Measurements from ENCODE around the gene TLE3. TPM values are rescaled to one million over a fixed set of nuclear protein-coding genes. Genes with fewer than 3 reads are reported as not detected.

TLE3 gene
- polyA plus RNA-seq (2011; rRNA removed) (4.6 and 6.6 TPM in 2 replicates), polyA plus RNA-seq (2017; fragmentation: RNase III; extraction: RNeasy Plus Mini Kit Qiagen cat#74134 plus additional on column Dnase treatment) (5.3 to 5.7 TPM (median 5.5 TPM) in 3 replicates), polyA minus RNA-seq (2011; rRNA and poly(A)+ RNA removed) (11.0 and 13.6 TPM in 2 replicates)
- 6.7 and 9.5 TPM in 2 replicates for polyA plus RNA-seq (2012; cell fraction: cytosol; rRNA removed)
- polyA plus RNA-seq (2012; cell fraction: nucleus; rRNA removed) = 17.4 and 28.4 TPM in 2 replicates

DNA sequence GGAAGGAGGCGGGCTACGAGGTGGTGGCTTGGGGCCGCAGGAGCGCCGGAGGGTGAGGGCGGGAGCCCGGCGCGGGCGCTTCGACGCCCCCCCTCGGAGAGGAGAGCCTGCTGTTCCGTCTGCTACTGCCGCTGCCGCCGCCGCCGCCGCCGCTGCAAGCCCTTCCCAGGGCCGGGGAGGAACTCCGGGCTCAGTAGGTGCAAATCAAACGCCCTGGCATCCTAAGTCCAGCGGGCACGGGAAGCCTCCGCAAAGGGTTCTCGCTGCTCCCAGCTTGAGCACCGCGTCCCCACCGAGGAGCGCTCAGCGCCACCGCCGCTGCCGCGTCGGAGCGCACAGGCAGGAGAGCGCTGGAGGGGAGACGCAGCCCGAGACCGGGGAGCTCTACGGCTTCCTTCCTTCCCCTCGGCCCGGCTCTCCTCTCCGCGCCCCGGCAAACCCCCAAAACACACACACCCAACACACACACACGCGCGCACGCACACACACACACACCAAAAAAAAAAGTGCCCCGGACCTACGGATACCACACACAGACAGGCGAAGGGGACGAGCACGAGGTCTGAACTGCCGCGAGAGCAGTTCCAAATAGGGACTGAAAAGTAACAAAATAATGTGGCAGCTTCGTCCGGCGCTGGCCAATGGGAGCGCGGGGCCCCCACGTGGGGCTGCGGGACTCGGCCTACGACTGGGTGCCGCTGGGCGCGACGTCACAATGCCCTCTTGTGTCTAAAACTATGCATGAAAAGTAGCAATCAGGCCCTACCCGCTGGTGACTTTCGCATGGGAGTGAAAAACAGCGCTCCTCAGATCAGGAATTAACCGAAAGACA lies at the start of gene TLE3:
Gene TLE3, minus strand, starts transcription at position 597 of the 832 bp plus-strand sequence. CDS start 1,119 bp downstream, outside the sequence.
- peak; percentile 64 to 80 for ATAC-seq
- Histone ChIP-seq H3K4me2 (peak within 1 kb of the TSS; percentile 99), H3K9me3 (no peaks in the 10 kb centered on the region), H3K4me1 (peaks cover 46% of the 10 kb centered on the region), H3K4me3 (peak within 1 kb of the TSS; percentile 72), H3K27ac (peak within 1 kb of the TSS; percentile 87 to 91)
- peak; percentile 98 to 100 for DNase-seq (ENCODE audit: low read depth in 1 of 2, low spot score in 1 of 2)
- WGBS (ENCODE audit: missing lambda C conversion rate) = under 1% methylated on average over 51 of the region's 77 CpGs
- FAIRE-seq = no peak
- POLR2A ChIA-PET = interaction anchor here (1.0 to 2.5 kb wide), 12 partner anchors 8 to 645 kb away, joined by 3 to 12 read pairs (median 4); partner anchors contain the start of gene RPLP1
- CTCF ChIA-PET = interaction anchor here (0.7 to 8.6 kb wide), 42 partner anchors 9 to 649 kb away, joined by 3 to 59 read pairs (median 3); no protein-coding TSS in a partner anchor
- no peak for TF ChIP-seq SREBF2 (IDR thresholded peaks at IDR 0.05)
- TF ChIP-seq SMC3 (IDR thresholded peaks at IDR 0.05) = peak; percentile 67
- TF ChIP-seq PHF8 (IDR thresholded peaks at IDR 0.05; ENCODE audit: borderline replicate concordance, low read depth) = peak; percentile 56
- TF ChIP-seq, protein P1, sequence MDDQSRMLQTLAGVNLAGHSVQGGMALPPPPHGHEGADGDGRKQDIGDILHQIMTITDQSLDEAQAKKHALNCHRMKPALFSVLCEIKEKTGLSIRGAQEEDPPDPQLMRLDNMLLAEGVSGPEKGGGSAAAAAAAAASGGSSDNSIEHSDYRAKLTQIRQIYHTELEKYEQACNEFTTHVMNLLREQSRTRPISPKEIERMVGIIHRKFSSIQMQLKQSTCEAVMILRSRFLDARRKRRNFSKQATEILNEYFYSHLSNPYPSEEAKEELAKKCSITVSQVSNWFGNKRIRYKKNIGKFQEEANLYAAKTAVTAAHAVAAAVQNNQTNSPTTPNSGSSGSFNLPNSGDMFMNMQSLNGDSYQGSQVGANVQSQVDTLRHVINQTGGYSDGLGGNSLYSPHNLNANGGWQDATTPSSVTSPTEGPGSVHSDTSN (IDR thresholded peaks at IDR 0.05) = no peak
- TF ChIP-seq, protein P2, sequence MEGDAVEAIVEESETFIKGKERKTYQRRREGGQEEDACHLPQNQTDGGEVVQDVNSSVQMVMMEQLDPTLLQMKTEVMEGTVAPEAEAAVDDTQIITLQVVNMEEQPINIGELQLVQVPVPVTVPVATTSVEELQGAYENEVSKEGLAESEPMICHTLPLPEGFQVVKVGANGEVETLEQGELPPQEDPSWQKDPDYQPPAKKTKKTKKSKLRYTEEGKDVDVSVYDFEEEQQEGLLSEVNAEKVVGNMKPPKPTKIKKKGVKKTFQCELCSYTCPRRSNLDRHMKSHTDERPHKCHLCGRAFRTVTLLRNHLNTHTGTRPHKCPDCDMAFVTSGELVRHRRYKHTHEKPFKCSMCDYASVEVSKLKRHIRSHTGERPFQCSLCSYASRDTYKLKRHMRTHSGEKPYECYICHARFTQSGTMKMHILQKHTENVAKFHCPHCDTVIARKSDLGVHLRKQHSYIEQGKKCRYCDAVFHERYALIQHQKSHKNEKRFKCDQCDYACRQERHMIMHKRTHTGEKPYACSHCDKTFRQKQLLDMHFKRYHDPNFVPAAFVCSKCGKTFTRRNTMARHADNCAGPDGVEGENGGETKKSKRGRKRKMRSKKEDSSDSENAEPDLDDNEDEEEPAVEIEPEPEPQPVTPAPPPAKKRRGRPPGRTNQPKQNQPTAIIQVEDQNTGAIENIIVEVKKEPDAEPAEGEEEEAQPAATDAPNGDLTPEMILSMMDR (IDR thresholded peaks at IDR 0.05) = peak; percentile 47
- TF ChIP-seq MAFK (IDR thresholded peaks at IDR 0.05; ENCODE audit: partially characterized antibody) = no peak
- no peak for TF ChIP-seq ZC3H11A (IDR thresholded peaks at IDR 0.05)
- TF ChIP-seq ESRRA (IDR thresholded peaks at IDR 0.05; ENCODE audit: borderline replicate concordance, low read length) = no peak
- TF ChIP-seq, protein P3, sequence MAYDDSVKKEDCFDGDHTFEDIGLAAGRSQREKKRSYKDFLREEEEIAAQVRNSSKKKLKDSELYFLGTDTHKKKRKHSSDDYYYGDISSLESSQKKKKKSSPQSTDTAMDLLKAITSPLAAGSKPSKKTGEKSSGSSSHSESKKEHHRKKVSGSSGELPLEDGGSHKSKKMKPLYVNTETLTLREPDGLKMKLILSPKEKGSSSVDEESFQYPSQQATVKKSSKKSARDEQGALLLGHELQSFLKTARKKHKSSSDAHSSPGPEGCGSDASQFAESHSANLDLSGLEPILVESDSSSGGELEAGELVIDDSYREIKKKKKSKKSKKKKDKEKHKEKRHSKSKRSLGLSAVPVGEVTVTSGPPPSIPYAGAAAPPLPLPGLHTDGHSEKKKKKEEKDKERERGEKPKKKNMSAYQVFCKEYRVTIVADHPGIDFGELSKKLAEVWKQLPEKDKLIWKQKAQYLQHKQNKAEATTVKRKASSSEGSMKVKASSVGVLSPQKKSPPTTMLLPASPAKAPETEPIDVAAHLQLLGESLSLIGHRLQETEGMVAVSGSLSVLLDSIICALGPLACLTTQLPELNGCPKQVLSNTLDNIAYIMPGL (CRISPR knock-in tag; IDR thresholded peaks at IDR 0.05; ENCODE audit: borderline replicate concordance) = no peak
- TF ChIP-seq RAD21 (conservative IDR thresholded peaks at IDR 0.05 in 1 of 2, IDR thresholded peaks at IDR 0.05 in 1 of 2) = peak; percentile 61 to 77
- 0 out of 2 replicates have a peak, but pooled peaks have one; percentile 19 for TF ChIP-seq EHF (CRISPR knock-in tag; IDR thresholded peaks at IDR 0.05)
- TF ChIP-seq HOXA7 (CRISPR knock-in tag; IDR thresholded peaks at IDR 0.05) = no peak
- TF ChIP-seq ZFP36 (IDR thresholded peaks at IDR 0.05; ENCODE audit: borderline replicate concordance, partially characterized antibody) = peak; percentile 3
- 0 out of 2 replicates have a peak, but pooled peaks have one; percentile 54 for TF ChIP-seq MAZ (IDR thresholded peaks at IDR 0.05; ENCODE audit: borderline replicate concordance, low read depth, low read length)
- TF ChIP-seq EP300 (IDR thresholded peaks at IDR 0.05) = no peak
- no peak for TF ChIP-seq FOSB (CRISPR knock-in tag; IDR thresholded peaks at IDR 0.05)
- TF ChIP-seq, protein P4, sequence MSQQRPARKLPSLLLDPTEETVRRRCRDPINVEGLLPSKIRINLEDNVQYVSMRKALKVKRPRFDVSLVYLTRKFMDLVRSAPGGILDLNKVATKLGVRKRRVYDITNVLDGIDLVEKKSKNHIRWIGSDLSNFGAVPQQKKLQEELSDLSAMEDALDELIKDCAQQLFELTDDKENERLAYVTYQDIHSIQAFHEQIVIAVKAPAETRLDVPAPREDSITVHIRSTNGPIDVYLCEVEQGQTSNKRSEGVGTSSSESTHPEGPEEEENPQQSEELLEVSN (IDR thresholded peaks at IDR 0.05; ENCODE audit: borderline replicate concordance, low read depth) = peak; percentile 93
- TF ChIP-seq NPAS2 (CRISPR knock-in tag; IDR thresholded peaks at IDR 0.05; ENCODE audit: borderline replicate concordance) = no peak
- TF ChIP-seq HOXB13 (CRISPR knock-in tag; IDR thresholded peaks at IDR 0.05; ENCODE audit: low read depth) = no peak
- 0 out of 2 replicates have a peak, but pooled peaks have one; percentile 63 for TF ChIP-seq HOXB5 (CRISPR knock-in tag; IDR thresholded peaks at IDR 0.05)
- TF ChIP-seq, protein P5, sequence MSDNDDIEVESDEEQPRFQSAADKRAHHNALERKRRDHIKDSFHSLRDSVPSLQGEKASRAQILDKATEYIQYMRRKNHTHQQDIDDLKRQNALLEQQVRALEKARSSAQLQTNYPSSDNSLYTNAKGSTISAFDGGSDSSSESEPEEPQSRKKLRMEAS (IDR thresholded peaks at IDR 0.05) = peak; percentile 99
- TF ChIP-seq ZNF302 (CRISPR knock-in tag; IDR thresholded peaks at IDR 0.05) = no peak
- TF ChIP-seq CBX2 (IDR thresholded peaks at IDR 0.05; ENCODE audit: borderline replicate concordance, low read depth) = no peak
- TF ChIP-seq RFX5 (IDR thresholded peaks at IDR 0.05) = peak; percentile 48; the same call in 1 of the 2 replicates
- TF ChIP-seq POLR2A (IDR thresholded peaks at IDR 0.05; ENCODE audit: low read length) = peak; percentile 83
- no peak for TF ChIP-seq TFCP2L1 (CRISPR knock-in tag; IDR thresholded peaks at IDR 0.05)
- TF ChIP-seq ZSCAN20 (CRISPR knock-in tag; IDR thresholded peaks at IDR 0.05) = no peak
- TF ChIP-seq RARB (CRISPR knock-in tag; IDR thresholded peaks at IDR 0.05) = no peak
- peak in 1 of 2 experiments; percentile 60; a peak in 2 of 5 replicates for TF ChIP-seq JUN (IDR thresholded peaks at IDR 0.05)
- TF ChIP-seq CEBPB (IDR thresholded peaks at IDR 0.05) = no peak; a peak in 1 of 4 replicates
- TF ChIP-seq MYC (IDR thresholded peaks at IDR 0.05; ENCODE audit: borderline replicate concordance, low read length) = peak; percentile 82; the same call in 1 of the 2 replicates
- TF ChIP-seq GATA3 (IDR thresholded peaks at IDR 0.05; ENCODE audit: borderline replicate concordance) = peak; percentile 44; the same call in 1 of the 2 replicates
- TF ChIP-seq NFE2L2 (conservative IDR thresholded peaks at IDR 0.05; ENCODE audit: low read length) = no peak
- TF ChIP-seq EHMT2 (IDR thresholded peaks at IDR 0.05; ENCODE audit: low read depth) = no peak
- TF ChIP-seq FOXS1 (CRISPR knock-in tag; IDR thresholded peaks at IDR 0.05) = no peak

All from A549 (cell line).